ENCODE results near the gene IL1R2. TPM values are rescaled to one million over a fixed set of nuclear protein-coding genes. Genes with fewer than 3 reads are reported as not detected.

The IL1R2 gene
- total and polyA plus RNA-seq, 2 of the 13 experiments (the other 11 are each of a cell fraction or from before 2014, with no cell fraction given): 3.6 to 7.3 TPM

- no peak for TF ChIP-seq MAZ (IDR thresholded peaks at IDR 0.05; ENCODE audit: borderline replicate concordance, low read depth, low read length)
- TF ChIP-seq MAZ (CRISPR knock-in tag; IDR thresholded peaks at IDR 0.05; ENCODE audit: low read depth): peak; percentile 81
- peak in 1 of 2 experiments; percentile 86; a peak in 2 of 4 replicates for TF ChIP-seq ATF4 (CRISPR knock-in tag; IDR thresholded peaks at IDR 0.05)
- TF ChIP-seq ZNF407 (CRISPR knock-in tag; IDR thresholded peaks at IDR 0.05; ENCODE audit: not compliant biosample characterization): no peak
- TF ChIP-seq ZNF670 (CRISPR knock-in tag; IDR thresholded peaks at IDR 0.05; ENCODE audit: borderline replicate concordance): 0 out of 2 replicates have a peak, but pooled peaks have one; percentile 7
- TF ChIP-seq PCBP2 (optimal IDR thresholded peaks at IDR 0.05; ENCODE audit: low read depth, low read length, poor library complexity, severe bottlenecking): no peak
- TF ChIP-seq KLF16 (CRISPR knock-in tag; IDR thresholded peaks at IDR 0.05): peak in 1 of 2 experiments; percentile 98; a peak in 2 of 4 replicates
- TF ChIP-seq ZNF552 (CRISPR knock-in tag; IDR thresholded peaks at IDR 0.05; ENCODE audit: borderline replicate concordance): no peak
- TF ChIP-seq, protein P1, sequence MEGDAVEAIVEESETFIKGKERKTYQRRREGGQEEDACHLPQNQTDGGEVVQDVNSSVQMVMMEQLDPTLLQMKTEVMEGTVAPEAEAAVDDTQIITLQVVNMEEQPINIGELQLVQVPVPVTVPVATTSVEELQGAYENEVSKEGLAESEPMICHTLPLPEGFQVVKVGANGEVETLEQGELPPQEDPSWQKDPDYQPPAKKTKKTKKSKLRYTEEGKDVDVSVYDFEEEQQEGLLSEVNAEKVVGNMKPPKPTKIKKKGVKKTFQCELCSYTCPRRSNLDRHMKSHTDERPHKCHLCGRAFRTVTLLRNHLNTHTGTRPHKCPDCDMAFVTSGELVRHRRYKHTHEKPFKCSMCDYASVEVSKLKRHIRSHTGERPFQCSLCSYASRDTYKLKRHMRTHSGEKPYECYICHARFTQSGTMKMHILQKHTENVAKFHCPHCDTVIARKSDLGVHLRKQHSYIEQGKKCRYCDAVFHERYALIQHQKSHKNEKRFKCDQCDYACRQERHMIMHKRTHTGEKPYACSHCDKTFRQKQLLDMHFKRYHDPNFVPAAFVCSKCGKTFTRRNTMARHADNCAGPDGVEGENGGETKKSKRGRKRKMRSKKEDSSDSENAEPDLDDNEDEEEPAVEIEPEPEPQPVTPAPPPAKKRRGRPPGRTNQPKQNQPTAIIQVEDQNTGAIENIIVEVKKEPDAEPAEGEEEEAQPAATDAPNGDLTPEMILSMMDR (CRISPR knock-in tag; IDR thresholded peaks at IDR 0.05): no peak
- TF ChIP-seq, protein P2, sequence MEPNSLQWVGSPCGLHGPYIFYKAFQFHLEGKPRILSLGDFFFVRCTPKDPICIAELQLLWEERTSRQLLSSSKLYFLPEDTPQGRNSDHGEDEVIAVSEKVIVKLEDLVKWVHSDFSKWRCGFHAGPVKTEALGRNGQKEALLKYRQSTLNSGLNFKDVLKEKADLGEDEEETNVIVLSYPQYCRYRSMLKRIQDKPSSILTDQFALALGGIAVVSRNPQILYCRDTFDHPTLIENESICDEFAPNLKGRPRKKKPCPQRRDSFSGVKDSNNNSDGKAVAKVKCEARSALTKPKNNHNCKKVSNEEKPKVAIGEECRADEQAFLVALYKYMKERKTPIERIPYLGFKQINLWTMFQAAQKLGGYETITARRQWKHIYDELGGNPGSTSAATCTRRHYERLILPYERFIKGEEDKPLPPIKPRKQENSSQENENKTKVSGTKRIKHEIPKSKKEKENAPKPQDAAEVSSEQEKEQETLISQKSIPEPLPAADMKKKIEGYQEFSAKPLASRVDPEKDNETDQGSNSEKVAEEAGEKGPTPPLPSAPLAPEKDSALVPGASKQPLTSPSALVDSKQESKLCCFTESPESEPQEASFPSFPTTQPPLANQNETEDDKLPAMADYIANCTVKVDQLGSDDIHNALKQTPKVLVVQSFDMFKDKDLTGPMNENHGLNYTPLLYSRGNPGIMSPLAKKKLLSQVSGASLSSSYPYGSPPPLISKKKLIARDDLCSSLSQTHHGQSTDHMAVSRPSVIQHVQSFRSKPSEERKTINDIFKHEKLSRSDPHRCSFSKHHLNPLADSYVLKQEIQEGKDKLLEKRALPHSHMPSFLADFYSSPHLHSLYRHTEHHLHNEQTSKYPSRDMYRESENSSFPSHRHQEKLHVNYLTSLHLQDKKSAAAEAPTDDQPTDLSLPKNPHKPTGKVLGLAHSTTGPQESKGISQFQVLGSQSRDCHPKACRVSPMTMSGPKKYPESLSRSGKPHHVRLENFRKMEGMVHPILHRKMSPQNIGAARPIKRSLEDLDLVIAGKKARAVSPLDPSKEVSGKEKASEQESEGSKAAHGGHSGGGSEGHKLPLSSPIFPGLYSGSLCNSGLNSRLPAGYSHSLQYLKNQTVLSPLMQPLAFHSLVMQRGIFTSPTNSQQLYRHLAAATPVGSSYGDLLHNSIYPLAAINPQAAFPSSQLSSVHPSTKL (CRISPR knock-in tag; IDR thresholded peaks at IDR 0.05): peak; percentile 99
- TF ChIP-seq ZNF382 (CRISPR knock-in tag; IDR thresholded peaks at IDR 0.05; ENCODE audit: borderline replicate concordance): no peak
Measured at GRCh38 chr2:102057502-102058292, 65.9 kb downstream of the IL1R2 start (continued).
